Spleen (tissue), 7 donors: ENCODE data around the gene TLR8.

Experiments used
- CTCF ChIP-seq, 11 experiments: fragments of 200-600 bp in 7 of 11; fragments of 450-650 bp in 4 of 11; sonication (generic) in 4 of 11; IDR thresholded peaks in 8 of 11; conservative IDR thresholded peaks in 3 of 11; 1 replicate in 7 of 11; 2 replicates in 4 of 11; pipeline versions ENCODE4 v1.4.0 to v1.8.0; 2016 to 2021; ENCODE audit warnings: antibody characterized with exemption in 11 of 11, inconsistent platforms in 4 of 11, mild to moderate bottlenecking in 1 of 11
- POLR2AphosphoS5 ChIP-seq, 3 donors: sonication (generic); formaldehyde crosslinking; IDR thresholded peaks; one replicate each; pipeline ENCODE4 v1.5.1; 2017; ENCODE audit warnings: antibody characterized with exemption in 3 of 3
- donor health status: DM: no; HTN: no; CAD: no; lungs with moderate emphysema.
- donor health status: DM: no; HTN: no; CAD: no.
- donor health status: DM: no; HTN: no; CAD: no.

- TF ChIP-seq CTCF (IDR thresholded peaks at IDR 0.05 in 8 of 11, conservative IDR thresholded peaks at IDR 0.05 in 3 of 11) (no peak), POLR2AphosphoS5 (IDR thresholded peaks at IDR 0.05) (peak in 1 of 3 donors; percentile 88)
Observed at GRCh38 chrX:12956704-12957534, 50.5 kb downstream of the TLR8 start.
